ENCODE measurements around the gene BPTF. TPM values are rescaled to one million over a fixed set of nuclear protein-coding genes. Genes with fewer than 3 reads are reported as not detected.
A peak's percentile ranks its signal among the peaks of the same experiment; 100 is the strongest.

BPTF gene
- total and polyA plus RNA-seq, 2 of the 8 experiments (the other 6 are each of a cell fraction or from before 2014, with no cell fraction given) = 107 to 228 TPM

GRCh38 chr17:67829331-67829730 lies 4.0 kb downstream of the BPTF start:
- H2BK15ac ChIP-seq (ENCODE audit: low read length) = no peak overlapping the region
- no peak overlapping the region for H2AFZ ChIP-seq (ENCODE audit: low read length)
- H4K91ac ChIP-seq (replicated peaks; ENCODE audit: insufficient read length, low read length) = no peak overlapping the region
- H2BK12ac ChIP-seq (ENCODE audit: low read depth, low read length) = no peak overlapping the region
- H3K56ac ChIP-seq (replicated peaks; ENCODE audit: insufficient read length, low read depth, low read length) = no peak overlapping the region
- no peak overlapping the region for H4K8ac ChIP-seq (ENCODE audit: extremely low read depth, insufficient read depth, low read length)
- H3K36me3 ChIP-seq (ENCODE audit: control insufficient read depth in 2 of 4, insufficient read depth in 4 of 4, low read length in 3 of 4) = no peaks in the 10 kb centered on the region
- no peak overlapping the region for H2AK5ac ChIP-seq (ENCODE audit: low read depth, low read length)
- no peak overlapping the region for H3K27ac ChIP-seq (ENCODE audit: low read depth, low read length)
- peak overlapping the region; percentile 51 to 59; a peak in 2 of 4 replicates for H3K4me2 ChIP-seq (ENCODE audit: insufficient read depth in 1 of 2, low read depth in 2 of 2, low read length in 2 of 2)
- no peak overlapping the region for H2BK120ac ChIP-seq (replicated peaks; ENCODE audit: low read depth, low read length)
- H3K9me3 ChIP-seq (ENCODE audit: insufficient read depth in 2 of 2, low read depth in 1 of 2, low read length in 1 of 2) = no peaks in the 10 kb centered on the region; a peak in 1 of 4 replicates
- ChIA-PET CTCF (ENCODE audit: partially characterized antibody) (interaction anchor here (0.6 to 1.5 kb wide), 2 partner anchors 29 to 540 kb away, joined by 3 to 8 read pairs; no protein-coding TSS in a partner anchor), POLR2A (ENCODE audit: partially characterized antibody) (interaction anchor here (1.4 to 1.6 kb wide), 5 partner anchors 10 to 145 kb away, joined by 3 to 6 read pairs (median 5); no protein-coding TSS in a partner anchor)
- FAIRE-seq = no peak
- no peak overlapping the region for H3K14ac ChIP-seq (ENCODE audit: insufficient read length)
- H3K4me1 ChIP-seq (replicated peaks in 1 of 4; ENCODE audit: control insufficient read depth in 3 of 4, insufficient read depth in 4 of 4, low read length in 3 of 4) = peaks cover 0 to 14% (median 6%) of the 10 kb centered on the region in 4 experiments; a peak in 6 of 7 replicates
- peaks cover 22 to 23% of the 10 kb centered on the region in 2 experiments for H4K20me1 ChIP-seq (replicated peaks in 1 of 2; ENCODE audit: control insufficient read depth in 1 of 2, insufficient read depth in 2 of 2, low read length in 2 of 2)
- no peak overlapping the region for H3K4ac ChIP-seq (replicated peaks; ENCODE audit: insufficient read length, low read depth, low read length)
- no peak overlapping the region for H4K5ac ChIP-seq (ENCODE audit: insufficient read length, low read depth, low read length)
- H3K18ac ChIP-seq (ENCODE audit: extremely low read depth, low read length) = no peak overlapping the region
- no peaks in the 10 kb centered on the region; the same call in 1 of the 2 replicates for H3K23me2 ChIP-seq (ENCODE audit: low read depth, low read length)
- peaks cover 4% of the 10 kb centered on the region for H3K79me1 ChIP-seq (ENCODE audit: low read depth, low read length)
- peak overlapping the region in 1 of 4 experiments; percentile 88; a peak in 3 of 8 replicates for H3K4me3 ChIP-seq (ENCODE audit: extremely low read depth in 1 of 4, insufficient read depth in 2 of 4, low read depth in 3 of 4, low read length in 4 of 4)
- no peak overlapping the region for H3K23ac ChIP-seq (ENCODE audit: insufficient read length)
- H3K79me2 ChIP-seq (ENCODE audit: control insufficient read depth in 1 of 2, insufficient read depth in 2 of 2, low read length in 2 of 2) = peaks cover 56 to 83% of the 10 kb centered on the region in 2 experiments
- H3K27me3 ChIP-seq (replicated peaks in 1 of 4; ENCODE audit: control insufficient read depth in 3 of 4, extremely low read depth in 1 of 4, insufficient read depth in 3 of 4, low read length in 3 of 4) = no peaks in the 10 kb centered on the region
- H2BK20ac ChIP-seq (ENCODE audit: low read length) = no peak overlapping the region
- H3K9ac ChIP-seq (replicated peaks in 1 of 4; ENCODE audit: extremely low read depth in 1 of 4, low read depth in 3 of 4, low read length in 3 of 4) = no peak overlapping the region
- peak in 1 of 2 experiments; percentile 17 for DNase-seq (ENCODE audit: low read depth in 1 of 2, low spot score in 2 of 2)
- H2BK5ac ChIP-seq (ENCODE audit: low read depth, low read length) = no peak overlapping the region
- WGBS, 2 experiments (ENCODE audit: extremely low coverage in 1 of 2, insufficient coverage in 1 of 2, insufficient read length in 1 of 2, insufficient replicate concordance in 2 of 2, low coverage in 1 of 2, low lambda C conversion rate in 2 of 2, missing lambda C conversion rate in 1 of 2) = 37% methylated on average over 7 of the region's 7 CpGs; no CpG with 5 or more reads in 1 of the 2 experiments
- TF ChIP-seq NRF1 (IDR thresholded peaks at IDR 0.05; ENCODE audit: low read depth, low read length) (no peak), EZH2 (IDR thresholded peaks at IDR 0.05; ENCODE audit: low read depth, low read length, severe bottlenecking) (no peak), KDM4A (IDR thresholded peaks at IDR 0.05; ENCODE audit: low read depth, low read length, severe bottlenecking) (no peak), POLR2AphosphoS5 (IDR thresholded peaks at IDR 0.05; ENCODE audit: low read depth, low read length) (no peak), SIRT6 (IDR thresholded peaks at IDR 0.05; ENCODE audit: low read length) (no peak), RNF2 (IDR thresholded peaks at IDR 0.05; ENCODE audit: borderline replicate concordance, low read depth, low read length, missing control alignments, poor library complexity, severe bottlenecking) (no peak), SIX5 (IDR thresholded peaks at IDR 0.05; ENCODE audit: low read depth, low read length) (no peak), FOSL1 (IDR thresholded peaks at IDR 0.05; ENCODE audit: insufficient read depth, low read depth, low read length) (no peak), E2F6 (IDR thresholded peaks at IDR 0.05) (no peak), TCF12 (IDR thresholded peaks at IDR 0.05; ENCODE audit: low read depth, low read length) (no peak), SIN3A (conservative IDR thresholded peaks at IDR 0.05 in 1 of 2, IDR thresholded peaks at IDR 0.05 in 1 of 2; ENCODE audit: low read depth in 1 of 2, low read length in 2 of 2) (no peak), BCL11A (IDR thresholded peaks at IDR 0.05; ENCODE audit: low read depth in 2 of 2, low read length in 2 of 2) (no peak), POLR2A (IDR thresholded peaks at IDR 0.05; ENCODE audit: control extremely low read depth in 1 of 2, low read depth in 2 of 2, low read length in 2 of 2) (no peak)
